H1 (cell line): ENCODE data around the gene ELAVL2. TPM values are rescaled to one million over a fixed set of nuclear protein-coding genes. Genes with fewer than 3 reads are reported as not detected.
A peak's percentile ranks its signal among the peaks of the same experiment; 100 is the strongest.

Experiments
- ATF2 ChIP-seq: IDR thresholded peaks from 2 replicates; pipeline ENCODE4 v1.6.1; 2012; ENCODE audit warnings: low read length, inconsistent platforms
- ATF3 ChIP-seq: IDR thresholded peaks from 2 replicates; pipeline ENCODE4 v1.6.1; 2011; ENCODE audit warnings: low read depth, mild to moderate bottlenecking, low read length; ENCODE audit not compliant: insufficient read depth
- CBX8 ChIP-seq: fragments of 300-800, 300-1000 bp; sonication (generic); IDR thresholded peaks from 2 replicates; pipeline ENCODE4 v1.7.1; 2016; ENCODE audit warnings: low read depth, low read length, borderline replicate concordance
- CEBPB ChIP-seq: IDR thresholded peaks from 2 replicates; pipeline ENCODE4 v1.6.1; 2012; ENCODE audit warnings: low read depth, low read length
- CHD2 ChIP-seq: IDR thresholded peaks from 2 replicates; pipeline ENCODE4 v1.6.1; 2012; ENCODE audit warnings: low read length, improper control_type of control experiment
- FOSL1 ChIP-seq: IDR thresholded peaks from 2 replicates; pipeline ENCODE4 v1.6.1; 2011; ENCODE audit warnings: mild to moderate bottlenecking, low read depth, low read length, moderate library complexity; ENCODE audit not compliant: insufficient read depth
- GABPA ChIP-seq: IDR thresholded peaks from 2 replicates; pipeline ENCODE4 v1.6.1; 2011; ENCODE audit warnings: mild to moderate bottlenecking, low read length, moderate library complexity, borderline replicate concordance; ENCODE audit not compliant: insufficient read depth
- GTF2F1 ChIP-seq: IDR thresholded peaks from 2 replicates; pipeline ENCODE4 v1.6.1; 2012; ENCODE audit warnings: low read depth, low read length, improper control_type of control experiment, borderline replicate concordance
- HDAC6 ChIP-seq: IDR thresholded peaks from one replicate; pipeline ENCODE4 v1.7.1; 2012; ENCODE audit warnings: low read depth, mild to moderate bottlenecking, inconsistent platforms, low read length, moderate library complexity
- JUN ChIP-seq: IDR thresholded peaks from 2 replicates; pipeline ENCODE4 v1.6.1; 2011; ENCODE audit warnings: low read depth, mild to moderate bottlenecking, improper control_type of control experiment, low read length
- JUND ChIP-seq: IDR thresholded peaks from 2 replicates; pipeline ENCODE4 v1.6.1; 2011; ENCODE audit warnings: mild to moderate bottlenecking, improper control_type of control experiment, low read length
- KDM4A ChIP-seq: IDR thresholded peaks from one replicate; pipeline ENCODE4 v1.7.1; 2012; ENCODE audit warnings: low read depth, mild to moderate bottlenecking, moderate library complexity, low read length, inconsistent platforms; ENCODE audit not compliant: severe bottlenecking
- KDM5A ChIP-seq: fragments of 200-600 bp; IDR thresholded peaks from 2 replicates; pipeline ENCODE4 v1.7.1; 2012; ENCODE audit warnings: mild to moderate bottlenecking, low read length, inconsistent platforms, mixed read lengths
- NRF1 ChIP-seq: IDR thresholded peaks from 2 replicates; pipeline ENCODE4 v1.6.1; 2011; ENCODE audit warnings: mild to moderate bottlenecking, low read depth, low read length, improper control_type of control experiment
- RAD21 ChIP-seq, 2 experiments: IDR thresholded peaks in 1 of 2; conservative IDR thresholded peaks in 1 of 2; 2 replicates each; pipeline ENCODE4 v1.6.1; 2011; ENCODE audit warnings: low read depth in 2 of 2, low read length in 2 of 2, improper control_type of control experiment in 1 of 2, inconsistent platforms in 1 of 2, mild to moderate bottlenecking in 1 of 2, moderate library complexity in 1 of 2
- RNF2 ChIP-seq: fragments of 200-900, 300-1000 bp; sonication (generic); IDR thresholded peaks from 2 replicates; pipeline ENCODE4 v1.7.1; 2016; ENCODE audit warnings: borderline replicate concordance, low read depth, mild to moderate bottlenecking, antibody characterized with exemption, low read length; ENCODE audit not compliant: poor library complexity, severe bottlenecking; ENCODE audit errors: missing control alignments
- SIRT6 ChIP-seq: IDR thresholded peaks from one replicate; pipeline ENCODE4 v1.7.1; 2012; ENCODE audit warnings: low read length, inconsistent platforms
- SP1 ChIP-seq: IDR thresholded peaks from 2 replicates; pipeline ENCODE4 v1.6.1; 2011; ENCODE audit warnings: low read depth, low read length
- SP4 ChIP-seq: IDR thresholded peaks from 2 replicates; pipeline ENCODE4 v1.6.1; 2012; ENCODE audit warnings: low read length, inconsistent platforms
- TAF1 ChIP-seq: IDR thresholded peaks from 2 replicates; pipeline ENCODE4 v1.6.1; 2011; ENCODE audit warnings: mild to moderate bottlenecking, low read depth, low read length
- TCF12 ChIP-seq: IDR thresholded peaks from 2 replicates; pipeline ENCODE4 v1.6.1; 2011; ENCODE audit warnings: low read depth, mild to moderate bottlenecking, low read length
- TEAD4 ChIP-seq: IDR thresholded peaks from 2 replicates; pipeline ENCODE4 v1.6.1; 2012; ENCODE audit warnings: low read depth, low read length, inconsistent platforms, mixed read lengths
- polyA plus RNA-seq, 7 experiments: library from polyadenylated mRNA; depleted of rRNA in 3 of 7; stranded (reverse) in 5 of 7; unstranded in 2 of 7; fragments of >200 nt in 5 of 7; fragments of 200-250 nt in 2 of 7; gene quantifications; 1 replicate in 5 of 7; 2 replicates in 1 of 7; 4 replicates in 1 of 7; pipeline versions ENCODE4 v1.2.1 to v1.2.3, GENCODE V29; 2011 to 2013; ENCODE audit warnings: missing spikeins in 2 of 7, mixed read lengths in 2 of 7
- total RNA-seq: library from RNA; stranded (reverse); fragmentation: NEBNext Ultra II Directional; extraction: Animal tissue kit (Norgen Biotek cat#: 25700); gene quantifications from 2 replicates; pipeline ENCODE4 v1.2.1, GENCODE V29; 2021

ELAVL2 gene
- total and polyA plus RNA-seq, 2 of the 8 experiments (the other 6 are each of a cell fraction or from before 2014, with no cell fraction given): 4.9 to 21.9 TPM

GRCh38 chr9:23820451-23821374 is 5.3 kb downstream of the ELAVL2 start (continued):
- TF ChIP-seq CEBPB (no peak), KDM5A (no peak), FOSL1 (no peak), SIRT6 (no peak), JUND (no peak), NRF1 (no peak), ATF2 (no peak), ATF3 (no peak), CHD2 (peak; percentile 72), RAD21 (IDR thresholded peaks at IDR 0.05 in 1 of 2, conservative IDR thresholded peaks at IDR 0.05 in 1 of 2; ENCODE audit: low read depth in 2 of 2, low read length in 2 of 2) (peak in 1 of 2 experiments; percentile 16; a peak in 2 of 4 replicates), CBX8 (no peak), TAF1 (0 out of 2 replicates have a peak, but pooled peaks have one; percentile 52), GABPA (no peak), TEAD4 (no peak), GTF2F1 (no peak), SP1 (no peak), HDAC6 (no peak), JUN (no peak), KDM4A (peak; percentile 91), TCF12 (no peak), SP4 (no peak), RNF2 (peak; percentile 62)
